Superior temporal gyrus (tissue), 1 donor: ENCODE measurements around the gene LDLR.
"Not testable (repeated sequence)": the region's sequence is repeated elsewhere in the genome, so short reads cannot be mapped to it uniquely, and the experiment has no call there.

Experiments
- DNase-seq: peaks from one replicate; pipeline ENCODE4 v3.0.0-alpha.2; 2016; ENCODE audit errors: extremely low spot score

Gene LDLR

DNA sequence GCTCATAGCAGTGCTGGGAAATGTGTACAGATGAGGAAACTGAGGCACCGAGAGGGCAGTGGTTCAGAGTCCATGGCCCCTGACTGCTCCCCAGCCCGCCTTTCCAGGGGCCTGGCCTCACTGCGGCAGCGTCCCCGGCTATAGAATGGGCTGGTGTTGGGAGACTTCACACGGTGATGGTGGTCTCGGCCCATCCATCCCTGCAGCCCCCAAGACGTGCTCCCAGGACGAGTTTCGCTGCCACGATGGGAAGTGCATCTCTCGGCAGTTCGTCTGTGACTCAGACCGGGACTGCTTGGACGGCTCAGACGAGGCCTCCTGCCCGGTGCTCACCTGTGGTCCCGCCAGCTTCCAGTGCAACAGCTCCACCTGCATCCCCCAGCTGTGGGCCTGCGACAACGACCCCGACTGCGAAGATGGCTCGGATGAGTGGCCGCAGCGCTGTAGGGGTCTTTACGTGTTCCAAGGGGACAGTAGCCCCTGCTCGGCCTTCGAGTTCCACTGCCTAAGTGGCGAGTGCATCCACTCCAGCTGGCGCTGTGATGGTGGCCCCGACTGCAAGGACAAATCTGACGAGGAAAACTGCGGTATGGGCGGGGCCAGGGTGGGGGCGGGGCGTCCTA lies 15.9 kb downstream of the LDLR start:
- no peak for DNase-seq

DNA sequence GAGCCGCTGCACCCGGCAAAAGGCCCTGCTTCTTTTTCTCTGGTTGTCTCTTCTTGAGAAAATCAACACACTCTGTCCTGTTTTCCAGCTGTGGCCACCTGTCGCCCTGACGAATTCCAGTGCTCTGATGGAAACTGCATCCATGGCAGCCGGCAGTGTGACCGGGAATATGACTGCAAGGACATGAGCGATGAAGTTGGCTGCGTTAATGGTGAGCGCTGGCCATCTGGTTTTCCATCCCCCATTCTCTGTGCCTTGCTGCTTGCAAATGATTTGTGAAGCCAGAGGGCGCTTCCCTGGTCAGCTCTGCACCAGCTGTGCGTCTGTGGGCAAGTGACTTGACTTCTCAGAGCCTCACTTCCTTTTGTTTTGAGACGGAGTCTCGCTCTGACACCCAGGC lies 17.2 kb downstream of the LDLR start:
- no peak for DNase-seq

DNA sequence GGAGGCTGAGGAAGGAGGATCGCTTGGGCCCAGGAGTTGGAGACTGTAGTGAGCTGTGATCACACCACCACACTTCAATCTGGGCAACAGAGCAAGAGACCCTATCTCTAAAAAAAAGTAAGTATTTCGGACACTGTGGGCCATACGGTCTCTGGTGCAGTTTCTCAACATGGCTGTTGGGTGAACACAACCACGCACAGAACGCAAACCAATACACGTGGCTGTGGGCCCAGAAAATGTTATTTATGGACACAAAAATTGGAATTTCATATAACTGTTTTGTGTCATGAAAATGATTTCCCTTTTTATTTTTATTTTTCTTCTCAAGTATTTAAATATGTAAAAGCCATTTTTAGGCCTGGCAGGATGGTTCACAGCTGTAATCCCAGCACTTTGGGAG lies 19.5 kb downstream of the LDLR start:
- DNase-seq: no peak

DNA sequence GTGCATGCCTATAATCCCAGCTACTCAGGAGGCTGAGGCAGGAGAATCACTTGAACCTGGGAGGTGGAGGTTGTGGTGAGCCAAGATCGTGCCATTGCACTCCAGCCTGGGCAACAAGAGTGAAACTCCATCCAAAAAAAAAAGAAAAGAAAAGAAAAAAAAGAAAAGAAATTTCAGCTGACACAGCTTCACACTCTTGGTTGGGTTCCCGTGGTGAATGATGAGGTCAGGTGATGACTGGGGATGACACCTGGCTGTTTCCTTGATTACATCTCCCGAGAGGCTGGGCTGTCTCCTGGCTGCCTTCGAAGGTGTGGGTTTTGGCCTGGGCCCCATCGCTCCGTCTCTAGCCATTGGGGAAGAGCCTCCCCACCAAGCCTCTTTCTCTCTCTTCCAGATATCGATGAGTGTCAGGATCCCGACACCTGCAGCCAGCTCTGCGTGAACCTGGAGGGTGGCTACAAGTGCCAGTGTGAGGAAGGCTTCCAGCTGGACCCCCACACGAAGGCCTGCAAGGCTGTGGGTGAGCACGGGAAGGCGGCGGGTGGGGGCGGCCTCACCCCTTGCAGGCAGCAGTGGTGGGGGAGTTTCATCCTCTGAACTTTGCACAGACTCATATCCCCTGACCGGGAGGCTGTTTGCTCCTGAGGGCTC lies 22.0 kb downstream of the LDLR start:
- no peak for DNase-seq

DNA sequence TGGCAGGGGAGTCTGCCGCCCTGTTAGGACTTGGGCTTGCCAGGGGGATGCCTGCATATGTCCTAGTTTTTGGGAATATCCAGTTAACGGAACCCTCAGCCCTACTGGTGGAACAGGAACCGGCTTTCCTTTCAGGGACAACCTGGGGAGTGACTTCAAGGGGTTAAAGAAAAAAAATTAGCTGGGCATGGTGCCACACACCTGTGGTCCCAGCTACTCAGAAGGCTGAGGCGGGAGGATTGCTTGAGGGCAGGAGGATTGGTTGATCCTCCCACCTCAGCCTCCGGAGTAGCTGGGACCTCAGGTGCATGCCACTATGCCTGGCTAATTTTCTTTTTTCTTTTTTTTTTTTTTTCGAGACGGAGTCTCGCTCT lies 22.5 kb downstream of the LDLR start:
- no peak for DNase-seq

DNA sequence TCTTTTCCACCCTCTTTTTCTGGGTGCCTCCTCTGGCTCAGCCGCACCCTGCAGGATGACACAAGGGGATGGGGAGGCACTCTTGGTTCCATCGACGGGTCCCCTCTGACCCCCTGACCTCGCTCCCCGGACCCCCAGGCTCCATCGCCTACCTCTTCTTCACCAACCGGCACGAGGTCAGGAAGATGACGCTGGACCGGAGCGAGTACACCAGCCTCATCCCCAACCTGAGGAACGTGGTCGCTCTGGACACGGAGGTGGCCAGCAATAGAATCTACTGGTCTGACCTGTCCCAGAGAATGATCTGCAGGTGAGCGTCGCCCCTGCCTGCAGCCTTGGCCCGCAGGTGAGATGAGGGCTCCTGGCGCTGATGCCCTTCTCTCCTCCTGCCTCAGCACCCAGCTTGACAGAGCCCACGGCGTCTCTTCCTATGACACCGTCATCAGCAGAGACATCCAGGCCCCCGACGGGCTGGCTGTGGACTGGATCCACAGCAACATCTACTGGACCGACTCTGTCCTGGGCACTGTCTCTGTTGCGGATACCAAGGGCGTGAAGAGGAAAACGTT lies 24.0 kb downstream of the LDLR start:
- no peak for DNase-seq

DNA sequence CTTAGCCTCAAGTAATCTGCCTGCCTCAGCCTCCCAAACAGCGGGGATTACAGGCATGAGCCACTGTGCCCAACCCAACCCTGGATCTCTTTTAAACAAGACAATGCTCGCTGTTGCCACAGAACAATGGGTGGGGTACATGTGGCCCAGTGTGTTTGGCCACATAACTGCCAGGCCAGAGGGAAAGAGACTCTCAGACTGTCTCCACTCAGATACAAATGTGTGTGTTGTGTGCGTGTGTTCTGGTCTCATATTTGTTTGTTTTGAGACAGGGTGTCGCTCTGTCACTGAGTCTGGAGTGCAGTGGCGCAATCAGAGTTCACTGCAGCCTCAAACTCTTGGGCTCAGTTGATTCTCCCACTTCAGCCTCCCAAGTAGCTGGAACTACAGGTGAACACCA lies 25.8 kb downstream of the LDLR start:
- DNase-seq: no peak

DNA sequence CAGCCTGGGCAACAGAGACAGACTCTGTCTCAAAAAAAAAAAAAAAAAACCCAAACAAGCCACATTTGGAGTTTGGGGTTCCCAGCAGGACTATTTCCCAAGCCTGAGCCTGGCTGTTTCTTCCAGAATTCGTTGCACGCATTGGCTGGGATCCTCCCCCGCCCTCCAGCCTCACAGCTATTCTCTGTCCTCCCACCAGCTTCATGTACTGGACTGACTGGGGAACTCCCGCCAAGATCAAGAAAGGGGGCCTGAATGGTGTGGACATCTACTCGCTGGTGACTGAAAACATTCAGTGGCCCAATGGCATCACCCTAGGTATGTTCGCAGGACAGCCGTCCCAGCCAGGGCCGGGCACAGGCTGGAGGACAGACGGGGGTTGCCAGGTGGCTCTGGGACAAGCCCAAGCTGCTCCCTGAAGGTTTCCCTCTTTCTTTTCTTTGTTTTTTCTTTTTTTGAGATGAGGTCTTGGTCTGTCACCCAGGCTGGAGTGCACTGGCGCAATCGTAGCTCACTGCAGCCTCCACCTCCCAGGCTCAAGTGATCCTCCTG lies 26.7 kb downstream of the LDLR start:
- no peak for DNase-seq

DNA sequence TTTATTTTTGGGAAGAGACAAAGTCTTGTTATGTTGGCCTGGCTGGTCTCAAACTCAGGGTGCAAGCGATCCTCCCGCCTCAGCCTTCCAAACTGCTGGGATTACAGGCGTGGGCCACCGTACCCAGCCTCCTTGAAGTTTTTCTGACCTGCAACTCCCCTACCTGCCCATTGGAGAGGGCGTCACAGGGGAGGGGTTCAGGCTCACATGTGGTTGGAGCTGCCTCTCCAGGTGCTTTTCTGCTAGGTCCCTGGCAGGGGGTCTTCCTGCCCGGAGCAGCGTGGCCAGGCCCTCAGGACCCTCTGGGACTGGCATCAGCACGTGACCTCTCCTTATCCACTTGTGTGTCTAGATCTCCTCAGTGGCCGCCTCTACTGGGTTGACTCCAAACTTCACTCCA lies 27.2 kb downstream of the LDLR start:
- no peak for DNase-seq

DNA sequence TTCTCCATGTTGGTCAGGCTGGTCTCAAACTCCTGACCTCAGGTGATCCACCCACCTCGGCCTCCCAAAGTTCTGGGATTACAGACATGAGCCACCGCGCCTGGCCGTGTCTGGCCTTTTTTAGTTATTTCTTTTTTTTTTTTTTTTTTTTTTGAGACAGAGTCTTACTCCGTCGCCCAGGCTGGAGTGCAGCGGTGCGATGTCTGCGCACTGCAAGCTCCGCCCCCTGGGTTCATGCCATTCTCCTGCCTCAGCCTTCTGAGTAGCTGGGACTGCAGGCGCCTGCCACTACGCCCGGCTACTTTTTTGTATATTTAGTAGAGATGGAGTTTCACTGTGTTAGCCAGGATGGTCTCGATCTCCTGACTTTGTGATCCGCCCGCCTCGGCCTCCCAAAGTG lies 32.7 kb downstream of the LDLR start:
- not testable (repeated sequence) for DNase-seq

DNA sequence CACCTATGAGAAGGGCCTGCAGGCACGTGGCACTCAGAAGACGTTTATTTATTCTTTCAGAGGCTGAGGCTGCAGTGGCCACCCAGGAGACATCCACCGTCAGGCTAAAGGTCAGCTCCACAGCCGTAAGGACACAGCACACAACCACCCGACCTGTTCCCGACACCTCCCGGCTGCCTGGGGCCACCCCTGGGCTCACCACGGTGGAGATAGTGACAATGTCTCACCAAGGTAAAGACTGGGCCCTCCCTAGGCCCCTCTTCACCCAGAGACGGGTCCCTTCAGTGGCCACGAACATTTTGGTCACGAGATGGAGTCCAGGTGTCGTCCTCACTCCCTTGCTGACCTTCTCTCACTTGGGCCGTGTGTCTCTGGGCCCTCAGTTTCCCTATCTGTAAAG lies 33.9 kb downstream of the LDLR start:
- no peak for DNase-seq

DNA sequence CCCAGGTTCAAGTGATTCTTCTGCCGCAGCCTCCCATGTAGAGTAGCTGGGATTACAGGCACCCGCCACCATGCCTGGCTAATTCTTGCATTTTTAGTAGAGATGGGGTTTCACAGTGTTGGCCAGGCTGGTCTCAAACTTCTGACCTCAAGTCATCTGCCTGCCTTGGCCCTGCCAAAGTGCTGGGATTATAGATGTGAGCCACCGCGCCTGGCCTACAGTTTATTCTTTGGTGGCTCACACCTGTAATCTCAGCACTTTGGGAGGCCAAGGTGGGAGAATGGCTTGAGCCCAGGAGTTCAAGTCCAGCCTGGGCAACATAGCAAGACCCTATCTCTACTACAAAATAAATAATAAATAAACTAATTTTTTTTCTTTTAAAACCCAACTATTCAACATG lies 34.9 kb downstream of the LDLR start:
- DNase-seq: not testable (repeated sequence)

DNA sequence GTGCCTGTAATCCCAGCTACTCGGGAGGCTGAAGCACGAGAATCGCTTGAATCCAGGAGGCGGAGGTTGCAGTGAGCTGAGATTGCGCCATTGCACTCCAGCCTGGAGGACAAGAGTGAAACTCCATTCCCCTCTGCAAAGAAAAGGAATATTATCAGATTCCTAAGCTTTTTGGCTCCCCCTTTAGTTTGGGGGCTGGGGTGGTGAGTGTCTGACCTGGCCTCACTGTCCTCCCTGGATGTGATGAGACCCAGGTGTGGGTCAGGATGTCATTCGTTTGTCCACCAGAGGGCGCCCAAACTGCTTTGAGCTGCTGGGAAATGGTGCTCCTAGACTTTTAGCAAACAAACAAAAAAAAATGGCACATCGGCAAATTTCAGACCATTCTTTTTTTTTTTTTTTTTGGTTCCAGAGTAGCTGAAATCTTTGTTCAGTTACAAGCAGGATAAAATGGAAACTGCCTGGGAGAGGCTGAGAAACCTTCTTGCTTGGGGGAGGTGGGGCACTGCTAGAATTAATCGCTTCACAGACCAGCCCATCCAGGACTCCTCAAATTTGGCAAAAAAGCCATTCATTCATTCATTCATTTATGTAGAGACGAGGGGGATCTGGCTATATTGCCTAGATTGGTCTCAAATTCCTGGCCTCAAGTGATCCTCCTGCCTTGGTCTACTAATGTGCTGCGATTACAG lies 36.9 kb downstream of the LDLR start:
- peak; percentile 88 for DNase-seq

DNA sequence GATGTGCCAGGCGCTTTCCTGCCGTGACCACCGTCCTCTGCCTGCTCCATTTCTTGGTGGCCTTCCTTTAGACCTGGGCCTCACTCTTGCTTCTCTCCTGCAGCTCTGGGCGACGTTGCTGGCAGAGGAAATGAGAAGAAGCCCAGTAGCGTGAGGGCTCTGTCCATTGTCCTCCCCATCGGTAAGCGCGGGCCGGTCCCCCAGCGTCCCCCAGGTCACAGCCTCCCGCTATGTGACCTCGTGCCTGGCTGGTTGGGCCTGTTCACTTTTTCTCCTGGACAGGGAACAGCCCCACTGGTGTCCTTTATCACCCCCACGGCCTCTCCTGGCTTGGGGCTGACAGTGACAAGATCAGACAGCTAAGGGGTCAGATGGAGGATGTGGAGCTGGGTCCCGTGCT lies 38.6 kb downstream of the LDLR start:
- DNase-seq: no peak

DNA sequence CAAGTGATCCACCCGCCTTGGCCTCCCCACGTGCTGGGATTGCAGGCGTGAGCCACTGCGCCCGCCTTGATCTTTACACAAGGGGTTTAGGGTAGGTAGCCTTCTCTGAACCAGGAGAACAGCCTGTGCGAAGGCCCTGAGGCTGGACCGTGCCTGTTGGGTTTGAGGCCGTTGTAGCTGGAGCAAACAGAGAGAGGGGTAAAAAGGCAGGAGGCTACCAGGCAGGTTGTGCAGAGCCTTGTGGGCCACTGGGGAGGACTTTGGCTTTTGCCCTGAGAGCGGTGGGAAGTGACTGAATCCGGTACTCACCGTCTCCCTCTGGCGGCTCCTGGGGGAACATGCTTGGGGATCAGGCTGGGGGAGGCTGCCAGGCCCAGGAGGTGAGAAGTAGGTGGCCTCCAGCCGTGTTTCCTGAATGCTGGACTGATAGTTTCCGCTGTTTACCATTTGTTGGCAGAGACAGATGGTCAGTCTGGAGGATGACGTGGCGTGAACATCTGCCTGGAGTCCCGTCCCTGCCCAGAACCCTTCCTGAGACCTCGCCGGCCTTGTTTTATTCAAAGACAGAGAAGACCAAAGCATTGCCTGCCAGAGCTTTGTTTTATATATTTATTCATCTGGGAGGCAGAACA lies 41.7 kb downstream of the LDLR start:
- peak; percentile 69 for DNase-seq

DNA sequence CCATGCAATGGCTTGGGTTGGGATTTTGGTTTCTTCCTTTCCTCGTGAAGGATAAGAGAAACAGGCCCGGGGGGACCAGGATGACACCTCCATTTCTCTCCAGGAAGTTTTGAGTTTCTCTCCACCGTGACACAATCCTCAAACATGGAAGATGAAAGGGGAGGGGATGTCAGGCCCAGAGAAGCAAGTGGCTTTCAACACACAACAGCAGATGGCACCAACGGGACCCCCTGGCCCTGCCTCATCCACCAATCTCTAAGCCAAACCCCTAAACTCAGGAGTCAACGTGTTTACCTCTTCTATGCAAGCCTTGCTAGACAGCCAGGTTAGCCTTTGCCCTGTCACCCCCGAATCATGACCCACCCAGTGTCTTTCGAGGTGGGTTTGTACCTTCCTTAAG lies 42.2 kb downstream of the LDLR start:
- DNase-seq: no peak

DNA sequence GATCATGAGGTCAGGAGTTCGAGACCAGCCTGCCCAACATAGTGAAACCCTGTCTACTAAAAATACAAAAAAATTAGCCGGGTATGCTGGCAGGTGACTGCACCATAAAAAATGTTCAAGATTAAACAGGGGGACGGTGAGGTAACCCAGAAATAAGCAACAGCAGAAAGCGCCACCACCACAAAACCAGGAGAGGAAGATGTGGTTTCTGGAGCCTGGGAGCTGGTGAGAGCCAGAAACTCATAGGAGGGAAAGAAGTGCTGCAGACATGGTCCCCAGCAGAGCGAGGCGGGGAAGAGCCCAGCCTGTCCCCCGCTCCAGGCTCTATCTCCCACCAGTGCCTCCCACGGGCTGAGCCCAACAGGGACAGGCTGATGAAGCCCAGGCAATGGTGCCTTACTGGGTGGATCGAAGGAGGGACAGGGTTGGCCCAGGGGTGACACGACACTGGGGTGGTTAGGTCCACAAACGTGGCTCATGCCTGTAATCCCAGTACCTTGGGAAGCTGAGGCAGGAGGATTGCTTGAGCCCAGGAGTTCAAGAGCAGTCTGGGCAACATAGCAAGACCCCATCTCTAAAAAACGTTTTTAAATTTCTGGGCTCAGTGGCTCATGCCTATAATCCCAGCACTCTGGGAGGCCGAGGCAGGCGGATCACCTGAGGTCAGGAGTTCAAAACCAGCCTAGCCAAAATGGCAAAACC lies 47.3 kb downstream of the LDLR start:
- no peak for DNase-seq

DNA sequence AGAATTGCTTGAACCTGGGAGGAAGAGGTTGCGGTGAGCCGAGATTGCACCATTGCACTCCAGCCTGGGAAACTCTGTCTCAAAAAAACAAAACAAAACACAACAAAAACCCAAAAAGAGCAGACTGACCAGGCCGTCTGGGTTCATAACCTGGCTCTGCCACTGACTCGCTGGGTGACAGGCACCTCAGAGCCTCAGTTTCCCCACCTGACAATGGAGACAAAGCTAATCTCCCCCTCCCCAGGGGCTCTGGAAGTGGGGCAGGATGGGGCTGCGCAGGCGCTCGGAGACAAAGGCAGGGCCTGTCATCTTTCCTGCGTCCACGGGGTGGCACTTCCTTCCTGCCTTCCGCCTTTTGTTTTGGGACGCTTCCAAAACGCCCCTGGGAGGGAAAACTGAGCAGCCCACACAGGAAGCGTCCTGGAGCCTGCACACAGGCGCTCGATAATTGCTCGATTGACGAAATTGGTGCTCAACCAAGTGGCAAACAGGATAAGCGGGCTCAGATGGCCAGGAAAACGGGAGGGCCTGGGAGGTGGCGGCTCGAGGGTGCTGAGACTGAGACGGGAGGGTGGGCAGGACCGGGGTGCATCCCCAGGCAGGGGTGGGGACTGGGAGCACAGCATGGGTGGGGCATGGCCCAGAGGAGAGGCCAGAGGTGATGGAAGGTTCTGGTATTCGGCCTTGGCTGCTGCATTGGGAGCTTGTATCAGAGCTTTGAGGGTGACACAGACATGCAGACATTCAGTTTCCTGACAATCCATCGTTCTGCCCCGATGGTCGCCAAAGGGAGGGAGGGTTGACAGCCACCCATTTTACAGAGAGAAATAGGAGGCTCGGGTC lies 48.5 kb downstream of the LDLR start:
- peak; percentile 84 for DNase-seq

DNA sequence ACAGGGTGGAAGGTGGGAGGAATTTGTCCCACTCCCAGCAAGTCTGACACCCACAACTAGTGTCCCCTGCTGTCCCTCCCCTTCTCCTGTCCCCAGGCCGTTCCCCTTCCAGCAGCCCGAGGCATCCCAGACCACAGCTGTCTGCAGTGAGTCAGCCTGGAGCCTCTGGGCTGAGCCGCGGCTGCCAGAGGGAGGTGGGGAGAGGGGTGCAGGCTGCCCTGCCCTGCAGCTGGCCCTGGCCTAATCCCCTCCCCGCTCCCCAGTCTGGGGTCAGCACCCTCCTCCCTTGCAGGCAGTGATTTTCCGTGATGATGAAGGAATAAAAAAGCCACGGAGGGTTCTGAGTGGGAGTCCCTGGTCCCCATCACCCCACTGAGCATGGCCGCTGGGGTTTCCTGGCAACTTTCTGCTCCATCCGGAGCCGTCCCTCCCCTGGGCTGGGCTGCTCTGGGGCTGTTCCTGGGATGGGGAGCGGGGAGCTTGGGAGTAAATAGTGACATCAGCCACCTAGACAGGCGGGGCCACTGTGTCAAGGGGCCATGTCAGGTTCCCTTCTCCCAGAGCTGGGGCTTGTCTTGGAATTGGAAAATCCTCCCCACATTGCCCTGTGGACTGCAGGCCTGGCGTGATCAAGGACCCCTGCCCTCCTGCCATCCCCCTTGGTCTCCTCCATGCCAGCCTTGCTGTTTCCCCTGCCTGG lies 49.5 kb downstream of the LDLR start:
- DNase-seq: peak; percentile 36

DNA sequence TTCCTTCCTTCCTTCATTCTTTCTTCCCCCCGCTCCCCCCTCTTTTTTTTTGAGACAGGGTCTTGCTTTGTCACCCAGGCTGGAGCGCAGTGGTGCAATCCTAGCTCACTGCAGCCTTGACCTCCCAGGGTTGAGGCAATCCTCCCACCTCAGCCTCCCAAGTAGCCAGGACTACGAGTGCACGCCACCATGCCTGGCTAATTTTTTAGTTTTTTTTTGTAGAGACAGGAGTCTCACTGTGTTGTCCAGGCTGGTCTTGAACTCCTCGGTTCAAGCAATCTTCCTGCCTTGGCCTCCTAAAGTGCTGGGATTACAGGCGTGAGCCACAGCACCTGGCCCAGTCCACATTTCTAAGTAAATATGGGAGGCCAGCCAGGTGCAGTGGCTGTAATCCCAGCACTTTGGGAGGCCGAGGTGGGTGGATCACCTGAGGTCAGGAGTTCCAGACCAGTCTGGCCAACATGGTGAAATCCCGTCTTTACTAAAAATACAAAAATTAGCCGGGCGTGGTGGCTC lies 50.8 kb downstream of the LDLR start:
- not testable (repeated sequence) for DNase-seq
